Kidney (tissue), 14 donors: ENCODE results near the gene BCOR. TPM values are rescaled to one million over a fixed set of nuclear protein-coding genes. Genes with fewer than 3 reads are reported as not detected.

ENCODE experiments used
- DNase-seq, 5 donors: peaks; one replicate each; pipeline ENCODE4 v3.0.0-alpha.2; 2013 to 2020
- FAIRE-seq: peaks from 2 replicates; lab custom pipeline; 2012; peaks lifted over from hg19 to GRCh38; lab: Jason Lieb, UNC
- H3K27ac ChIP-seq, 2 donors: one replicate each; pipeline ENCODE4 v1.7.0; 2013; ENCODE audit warnings: low read depth in 2 of 2, low read length in 2 of 2, inconsistent platforms in 1 of 2
- H3K27me3 ChIP-seq: one replicate; pipeline ENCODE4 v1.7.1; 2013; ENCODE audit warnings: low read length, inconsistent platforms; ENCODE audit not compliant: control insufficient read depth, insufficient read depth
- H3K36me3 ChIP-seq, 3 donors: one replicate each; pipeline versions ENCODE4 v1.7.0 to v1.7.1; 2013; ENCODE audit warnings: low read length in 3 of 3, control low read depth in 1 of 3, inconsistent platforms in 1 of 3; ENCODE audit not compliant: insufficient read depth in 3 of 3, control insufficient read depth in 2 of 3
- H3K4me1 ChIP-seq, 3 donors: one replicate each; pipeline versions ENCODE4 v1.7.0 to v1.7.1; 2013; ENCODE audit warnings: low read length in 3 of 3, inconsistent platforms in 1 of 3, low read depth in 1 of 3; ENCODE audit not compliant: control insufficient read depth in 2 of 3, insufficient read depth in 2 of 3
- H3K4me3 ChIP-seq, 3 donors: one replicate each; pipeline versions ENCODE4 v1.7.0 to v1.8.1; 2013; ENCODE audit warnings: low read length in 3 of 3, control low read depth in 1 of 3, inconsistent platforms in 1 of 3
- H3K9ac ChIP-seq, 3 donors: one replicate each; pipeline versions ENCODE4 v1.7.0 to v1.7.1; 2013; ENCODE audit warnings: low read length in 3 of 3, control low read depth in 1 of 3, inconsistent platforms in 1 of 3
- H3K9me3 ChIP-seq, 3 donors: one replicate each; pipeline versions ENCODE4 v1.7.0 to v1.7.1; 2013; ENCODE audit warnings: low read length in 3 of 3, control low read depth in 1 of 3, inconsistent platforms in 1 of 3; ENCODE audit not compliant: control insufficient read depth in 2 of 3, insufficient read depth in 1 of 3
- CTCF ChIP-seq: IDR thresholded peaks from 3 replicates; pipeline ENCODE4 v1.5.1; 2012; ENCODE audit warnings: mild to moderate bottlenecking, moderate library complexity, borderline replicate concordance; ENCODE audit not compliant: insufficient read depth; ENCODE audit errors: extremely low read depth
- intact Hi-C: fragments of 100-400 bp; cut with DNase I; formaldehyde crosslinking; loops from one replicate; pipeline ENCODE4 v1.11.1; 2022
- polyA plus RNA-seq: library from polyadenylated mRNA; stranded (reverse); fragments of 350-450 nt; fragmentation: Illumina TruSeq; extraction: RNeasy Lipid Tissue Mini Kit (QIAGEN cat#74804); gene quantifications from one replicate; pipeline ENCODE4 v1.2.3, GENCODE V29; 2014; ENCODE audit warnings: low read depth, low replicate concordance; ENCODE audit not compliant: insufficient read depth
- total RNA-seq: library from RNA; stranded (reverse); fragmentation: NEBNext Ultra II Directional; extraction: Animal tissue kit (Norgen Biotek cat#: 25700); gene quantifications from one replicate; pipeline ENCODE4 v1.2.1, GENCODE V29; 2021
- donor health status: control.
- donor health status: control.
- donor health status: control.
- donor health status: control.
- donor health status: control.
- donor health status: DM: yes; HTN: yes; CAD: no.
- donor health status: Normal renal cell carcinoma (clear cell type).

The BCOR gene
- total and polyA plus RNA-seq, 2 donors from 2014 or later, result 7.7 to 33.9 TPM

GRCh38 chrX:40031911-40032310 is 65.8 kb downstream of the BCOR start:
- DNase-seq (no peak), FAIRE-seq (no peak)
- intact Hi-C loops, result no loop called here
- Histone ChIP-seq H3K4me3 (no peak overlapping the region), H3K9me3 (no peaks in the 10 kb centered on the region), H3K9ac (no peak overlapping the region), H3K27ac (no peak overlapping the region), H3K36me3 (no peaks in the 10 kb centered on the region), H3K27me3 (no peaks in the 10 kb centered on the region), H3K4me1 (no peaks in the 10 kb centered on the region)
- no peak for TF ChIP-seq CTCF

DNA sequence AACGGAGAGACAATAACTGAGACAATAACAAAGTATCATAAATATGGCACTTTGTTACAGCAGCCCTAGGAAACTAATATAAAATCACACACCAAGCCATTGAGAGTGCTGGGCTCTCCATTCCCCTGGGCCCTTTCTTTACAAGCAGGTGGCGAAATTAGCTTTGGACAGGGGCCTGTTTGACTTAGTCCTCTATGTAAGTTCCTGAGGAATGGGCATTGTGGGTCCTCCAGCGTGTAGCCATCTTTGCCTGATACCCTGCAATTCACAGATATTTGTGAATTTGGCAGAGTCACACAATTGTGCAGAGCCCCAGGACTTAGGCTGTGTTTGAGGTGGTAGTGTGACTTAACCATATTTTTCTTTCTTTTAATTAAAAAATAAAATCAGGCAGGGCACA is 67.6 kb downstream of the BCOR start:
- no peak overlapping the region for H3K9ac ChIP-seq
- intact Hi-C loops, result no loop called here
- DNase-seq (no peak), FAIRE-seq (no peak)
- H3K36me3 ChIP-seq, result no peaks in the 10 kb centered on the region
- H3K27ac ChIP-seq, result no peak overlapping the region
- H3K9me3 ChIP-seq, result no peaks in the 10 kb centered on the region
- no peaks in the 10 kb centered on the region for H3K27me3 ChIP-seq
- H3K4me3 ChIP-seq, result no peak overlapping the region
- no peaks in the 10 kb centered on the region for H3K4me1 ChIP-seq
- TF ChIP-seq CTCF, result no peak

- Histone ChIP-seq H3K27ac (no peak overlapping the region), H3K4me1 (no peaks in the 10 kb centered on the region), H3K9ac (no peak overlapping the region), H3K27me3 (no peaks in the 10 kb centered on the region), H3K36me3 (no peaks in the 10 kb centered on the region), H3K4me3 (no peak overlapping the region), H3K9me3 (no peaks in the 10 kb centered on the region)
- no peak for FAIRE-seq
- TF ChIP-seq CTCF, result no peak
- no peak for DNase-seq
- intact Hi-C loops, result no loop called here
Observed at GRCh38 chrX:40022421-40022820, 75.3 kb downstream of the BCOR start.

- no peak overlapping the region for H3K4me3 ChIP-seq
- no peaks in the 10 kb centered on the region for H3K4me1 ChIP-seq
- H3K9me3 ChIP-seq, result no peaks in the 10 kb centered on the region
- no peaks in the 10 kb centered on the region for H3K27me3 ChIP-seq
- FAIRE-seq (no peak), DNase-seq (no peak)
- intact Hi-C loops, result no loop called here
- H3K9ac ChIP-seq, result no peak overlapping the region
- no peak overlapping the region for H3K27ac ChIP-seq
- no peak for TF ChIP-seq CTCF
- H3K36me3 ChIP-seq, result no peaks in the 10 kb centered on the region
Observed at GRCh38 chrX:40021647-40022046, 76.1 kb downstream of the BCOR start.
